Fibroblast of lung (primary cell): ENCODE results near the gene RAVER2. TPM values are rescaled to one million over a fixed set of nuclear protein-coding genes. Genes with fewer than 3 reads are reported as not detected.

Experiments used
- DNase-seq, 2 donors: peaks; one replicate each; pipeline versions ENCODE4 v3.0.0 to v3.0.0-alpha.2; 2010; ENCODE audit warnings: low read depth in 2 of 2
- H2AFZ ChIP-seq: 2 replicates; pipeline ENCODE4 v1.5.1; 2012; ENCODE audit warnings: low read length, control low read depth, inconsistent platforms
- H3K27ac ChIP-seq: 2 replicates; pipeline ENCODE4 v1.5.1; 2011; ENCODE audit warnings: low read length, control low read depth; ENCODE audit not compliant: insufficient read depth
- H3K27me3 ChIP-seq: 2 replicates; pipeline ENCODE4 v1.5.1; 2011; ENCODE audit warnings: mild to moderate bottlenecking, low read length; ENCODE audit not compliant: control insufficient read depth, insufficient read depth
- H3K36me3 ChIP-seq: 2 replicates; pipeline ENCODE4 v1.5.1; 2011; ENCODE audit warnings: low read length; ENCODE audit not compliant: control insufficient read depth, insufficient read depth
- H3K4me1 ChIP-seq: 2 replicates; pipeline ENCODE4 v1.5.1; 2011; ENCODE audit warnings: low read length; ENCODE audit not compliant: control insufficient read depth, insufficient read depth; ENCODE audit errors: extremely low read depth
- H3K4me2 ChIP-seq: 2 replicates; pipeline ENCODE4 v1.5.1; 2011; ENCODE audit warnings: low read length, control low read depth; ENCODE audit not compliant: insufficient read depth; ENCODE audit errors: extremely low read depth
- H3K4me3 ChIP-seq, 4 experiments: fragments of 200-600 bp in 1 of 4; sonication (generic) in 1 of 4; replicated peaks in 1 of 4; 2 replicates each; pipeline ENCODE4 v1.5.1; 2011 to 2016; ENCODE audit warnings: low read length in 4 of 4, low read depth in 3 of 4, mild to moderate bottlenecking in 3 of 4, control low read depth in 2 of 4, inconsistent platforms in 1 of 4, mixed read lengths in 1 of 4; ENCODE audit not compliant: insufficient read depth in 1 of 4; ENCODE audit errors: control extremely low read depth in 1 of 4
- H3K79me2 ChIP-seq: 2 replicates; pipeline ENCODE4 v1.5.1; 2012; ENCODE audit warnings: mild to moderate bottlenecking, low read length, inconsistent platforms; ENCODE audit not compliant: control insufficient read depth, insufficient read depth
- H3K9ac ChIP-seq: 2 replicates; pipeline ENCODE4 v1.5.1; 2011; ENCODE audit warnings: mild to moderate bottlenecking, low read length, control low read depth; ENCODE audit not compliant: insufficient read depth
- H3K9me3 ChIP-seq: 2 replicates; pipeline ENCODE4 v1.5.1; 2012; ENCODE audit warnings: low read depth, low read length; ENCODE audit not compliant: control insufficient read depth, insufficient read depth
- H4K20me1 ChIP-seq: 2 replicates; pipeline ENCODE4 v1.5.1; 2011; ENCODE audit warnings: low read length; ENCODE audit not compliant: control insufficient read depth, insufficient read depth; ENCODE audit errors: extremely low read depth
- EZH2 ChIP-seq: IDR thresholded peaks from 2 replicates; pipeline ENCODE4 v1.5.1; 2012; ENCODE audit warnings: low read length, control low read depth, mild to moderate bottlenecking; ENCODE audit errors: missing control alignments
- polyA plus RNA-seq, 2 donors: library from polyadenylated mRNA; depleted of rRNA in 1 of 2; stranded (reverse) in 1 of 2; unstranded in 1 of 2; fragments of >200 nt; gene quantifications; 2 replicates each; pipeline ENCODE4 v1.2.1, GENCODE V29; 2011 to 2012; ENCODE audit warnings: missing spikeins in 1 of 2
- total RNA-seq: library from RNA; depleted of rRNA; stranded (reverse); fragments of >200 nt; gene quantifications from 2 replicates; pipeline ENCODE4 v1.2.1, GENCODE V29; 2014
- TF ChIP-seq, protein P1 (sequence below), 2 donors: IDR thresholded peaks in 1 of 2; conservative IDR thresholded peaks in 1 of 2; 1 replicate in 1 of 2; 2 replicates in 1 of 2; pipeline ENCODE4 v1.5.1; 2011 to 2012; ENCODE audit warnings: low read length in 2 of 2, control low read depth in 1 of 2, inconsistent platforms in 1 of 2, low read depth in 1 of 2, mild to moderate bottlenecking in 1 of 2

Gene RAVER2
- total and polyA plus RNA-seq, 2 donors (not counting 1 experiment from before 2014, with no cell fraction given): 4.3 to 5.6 TPM

DNA sequence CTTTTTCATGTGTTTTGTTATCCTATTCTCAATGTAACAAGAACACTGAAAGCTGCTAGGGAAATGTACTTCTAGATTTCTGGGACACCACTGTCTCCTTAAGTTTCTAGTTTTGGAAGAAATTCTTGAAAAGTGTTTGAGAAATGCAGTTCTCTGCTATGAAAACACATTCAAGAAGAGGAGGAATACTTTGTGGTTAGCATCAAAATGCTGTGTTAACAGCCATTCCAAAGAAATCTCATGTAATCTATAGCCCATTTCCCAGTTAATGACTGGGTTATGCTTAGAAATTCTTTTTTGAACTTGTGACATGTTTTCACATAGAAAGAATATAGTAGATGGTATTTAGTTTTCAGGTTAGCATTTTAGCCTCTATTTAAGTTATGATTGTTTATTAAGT lies 6.0 kb downstream of the RAVER2 start:
- DNase-seq: peak in 1 of 2 donors; percentile 48

DNA sequence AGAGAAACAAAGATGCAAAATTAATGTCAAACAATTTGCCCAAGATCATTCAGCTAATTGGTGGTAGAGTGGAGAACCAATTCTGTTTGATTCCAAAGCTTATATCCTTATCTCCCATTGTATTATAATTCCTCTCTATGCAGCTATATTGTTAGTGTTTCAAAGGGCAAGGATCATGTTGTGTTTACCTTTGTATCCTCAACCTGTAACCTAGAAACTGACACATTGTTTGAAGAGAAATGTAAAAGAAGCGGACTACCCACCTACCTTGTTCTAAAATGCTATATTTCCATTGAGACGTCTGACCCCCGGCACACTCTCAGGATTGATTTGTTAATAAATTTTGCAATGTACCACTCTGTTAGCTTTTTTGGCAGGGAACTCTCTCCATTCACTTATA lies 9.3 kb downstream of the RAVER2 start:
- DNase-seq: no peak
- H3K36me3 ChIP-seq: no peaks in the 10 kb centered on the region

More for the DNA sequence above, 6.0 kb downstream of the RAVER2 start:
- TF ChIP-seq EZH2: no peak
- TF ChIP-seq, protein P1, sequence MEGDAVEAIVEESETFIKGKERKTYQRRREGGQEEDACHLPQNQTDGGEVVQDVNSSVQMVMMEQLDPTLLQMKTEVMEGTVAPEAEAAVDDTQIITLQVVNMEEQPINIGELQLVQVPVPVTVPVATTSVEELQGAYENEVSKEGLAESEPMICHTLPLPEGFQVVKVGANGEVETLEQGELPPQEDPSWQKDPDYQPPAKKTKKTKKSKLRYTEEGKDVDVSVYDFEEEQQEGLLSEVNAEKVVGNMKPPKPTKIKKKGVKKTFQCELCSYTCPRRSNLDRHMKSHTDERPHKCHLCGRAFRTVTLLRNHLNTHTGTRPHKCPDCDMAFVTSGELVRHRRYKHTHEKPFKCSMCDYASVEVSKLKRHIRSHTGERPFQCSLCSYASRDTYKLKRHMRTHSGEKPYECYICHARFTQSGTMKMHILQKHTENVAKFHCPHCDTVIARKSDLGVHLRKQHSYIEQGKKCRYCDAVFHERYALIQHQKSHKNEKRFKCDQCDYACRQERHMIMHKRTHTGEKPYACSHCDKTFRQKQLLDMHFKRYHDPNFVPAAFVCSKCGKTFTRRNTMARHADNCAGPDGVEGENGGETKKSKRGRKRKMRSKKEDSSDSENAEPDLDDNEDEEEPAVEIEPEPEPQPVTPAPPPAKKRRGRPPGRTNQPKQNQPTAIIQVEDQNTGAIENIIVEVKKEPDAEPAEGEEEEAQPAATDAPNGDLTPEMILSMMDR (conservative IDR thresholded peaks at IDR 0.05 in 1 of 2, IDR thresholded peaks at IDR 0.05 in 1 of 2; ENCODE audit: low read depth in 1 of 2, low read length in 2 of 2): no peak
- Histone ChIP-seq H2AFZ (no peak overlapping the region), H3K79me2 (no peaks in the 10 kb centered on the region), H3K4me1 (no peaks in the 10 kb centered on the region), H4K20me1 (no peaks in the 10 kb centered on the region), H3K36me3 (no peaks in the 10 kb centered on the region), H3K4me3 (no peak overlapping the region), H3K4me2 (no peak overlapping the region), H3K27ac (no peak overlapping the region), H3K9me3 (no peaks in the 10 kb centered on the region), H3K27me3 (no peaks in the 10 kb centered on the region), H3K9ac (no peak overlapping the region)

DNA sequence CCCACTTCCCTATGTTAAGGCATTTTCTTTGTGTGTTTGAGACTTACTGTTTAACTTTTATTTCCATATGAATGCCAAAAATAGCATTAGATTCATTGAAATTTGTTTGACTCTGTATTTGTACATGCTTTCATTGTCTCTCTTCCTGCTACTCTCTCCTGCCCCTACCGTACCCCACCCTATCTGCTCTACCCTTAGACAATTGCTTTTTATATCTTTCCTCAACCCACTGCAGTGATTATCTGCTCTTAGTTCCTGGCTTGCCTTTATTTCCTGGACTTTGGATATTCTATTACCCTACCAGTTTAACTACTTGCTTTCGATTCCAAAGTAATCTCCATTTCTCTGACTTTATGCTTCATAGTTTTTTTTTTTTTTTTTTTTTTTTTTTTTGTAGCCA lies 10.5 kb downstream of the RAVER2 start:
- TF ChIP-seq EZH2: no peak
- TF ChIP-seq, protein P1 (conservative IDR thresholded peaks at IDR 0.05 in 1 of 2, IDR thresholded peaks at IDR 0.05 in 1 of 2; ENCODE audit: low read depth in 1 of 2, low read length in 2 of 2): no peak
- no peaks in the 10 kb centered on the region for H3K79me2 ChIP-seq
- H3K27me3 ChIP-seq: no peaks in the 10 kb centered on the region

More for the DNA sequence above, 9.3 kb downstream of the RAVER2 start:
- Histone ChIP-seq H3K9me3 (no peaks in the 10 kb centered on the region), H3K4me2 (no peak overlapping the region), H3K4me1 (no peaks in the 10 kb centered on the region), H3K79me2 (no peaks in the 10 kb centered on the region), H4K20me1 (no peaks in the 10 kb centered on the region), H3K27ac (no peak overlapping the region), H3K9ac (no peak overlapping the region), H3K27me3 (no peaks in the 10 kb centered on the region), H3K4me3 (no peak overlapping the region), H2AFZ (no peak overlapping the region)
- no peak for TF ChIP-seq EZH2
- TF ChIP-seq, protein P1 (conservative IDR thresholded peaks at IDR 0.05 in 1 of 2, IDR thresholded peaks at IDR 0.05 in 1 of 2; ENCODE audit: low read depth in 1 of 2, low read length in 2 of 2): no peak

More for the DNA sequence above, 10.5 kb downstream of the RAVER2 start:
- H2AFZ ChIP-seq: no peak overlapping the region
- no peak for DNase-seq
- H3K4me3 ChIP-seq: no peak overlapping the region
- H3K4me2 ChIP-seq: no peak overlapping the region
- no peak overlapping the region for H3K27ac ChIP-seq
- no peaks in the 10 kb centered on the region for H3K36me3 ChIP-seq
- no peaks in the 10 kb centered on the region for H3K4me1 ChIP-seq
- no peak overlapping the region for H3K9ac ChIP-seq
- H4K20me1 ChIP-seq: no peaks in the 10 kb centered on the region
- no peaks in the 10 kb centered on the region for H3K9me3 ChIP-seq
